SK-N-MC (cell line): ENCODE measurements around the gene SFTA2.

ENCODE experiments used
- DNase-seq: peaks from one replicate; pipeline ENCODE4 v3.0.0-alpha.2; 2011; ENCODE audit warnings: low read depth, low spot score
- H3K27ac ChIP-seq: fragments of 200-600 bp; sonication (generic); 2 replicates; pipeline ENCODE4 v1.5.1; 2016; ENCODE audit warnings: mixed run types
- H3K36me3 ChIP-seq: fragments of 200-600 bp; sonication (generic); 2 replicates; pipeline ENCODE4 v1.6.1; 2017; ENCODE audit warnings: antibody characterized with exemption, low read length, mixed read lengths; ENCODE audit not compliant: insufficient read depth
- H3K4me3 ChIP-seq: fragments of 200-600 bp; sonication (generic); 2 replicates; pipeline ENCODE4 v1.5.1; 2016
- H3K9ac ChIP-seq: fragments of 200-600 bp; sonication (generic); 2 replicates; pipeline ENCODE4 v1.8.0; 2017; ENCODE audit warnings: mixed run types, mixed read lengths; ENCODE audit not compliant: insufficient read length
- H3K9me3 ChIP-seq: fragments of 200-600 bp; sonication (generic); 2 replicates; pipeline ENCODE4 v1.6.1; 2017; ENCODE audit warnings: low read depth, mild to moderate bottlenecking, antibody characterized with exemption, low read length, moderate library complexity, mixed read lengths
- EZH2 ChIP-seq: fragments of 200-600 bp; sonication (generic); IDR thresholded peaks from one replicate; pipeline ENCODE4 v1.6.1; 2017; ENCODE audit warnings: antibody characterized with exemption
- FOXP2 ChIP-seq: optimal IDR thresholded peaks from 2 replicates; pipeline ENCODE3; 2011; ENCODE audit warnings: mild to moderate bottlenecking, moderate library complexity; ENCODE audit not compliant: insufficient read depth; ENCODE audit errors: extremely low read length, control extremely low read depth
- POLR2AphosphoS5 ChIP-seq: IDR thresholded peaks from 2 replicates; pipeline ENCODE4 v1.6.1; 2012; ENCODE audit warnings: mild to moderate bottlenecking, low read depth, low read length, borderline replicate concordance

The SFTA2 gene

GRCh38 chr6:30887901-30888815, 43.8 kb downstream of the SFTA2 start:
- H3K36me3 ChIP-seq = peaks cover 31% of the 10 kb centered on the region; the same call in 1 of the 2 replicates
- H3K4me3 ChIP-seq = peak overlapping the region; percentile 28
- no peaks in the 10 kb centered on the region for H3K9me3 ChIP-seq
- H3K9ac ChIP-seq = no peak overlapping the region
- no peak for DNase-seq
- TF ChIP-seq POLR2AphosphoS5 = no peak
- TF ChIP-seq EZH2 = no peak
- no peak for TF ChIP-seq FOXP2
- peak overlapping the region; percentile 82 for H3K27ac ChIP-seq

- H3K27ac ChIP-seq = no peak overlapping the region
- no peak overlapping the region for H3K9ac ChIP-seq
These were observed 45.1 kb downstream of the SFTA2 start for GRCh38 chr6:30886897-30887255.

GRCh38 chr6:30885999-30886896, 45.7 kb downstream of the SFTA2 start:
- Histone ChIP-seq H3K4me3 (peak overlapping the region; percentile 80), H3K27ac (peak overlapping the region; percentile 42; the same call in 1 of the 2 replicates), H3K9ac (peak overlapping the region; percentile 62), H3K36me3 (peaks cover 25% of the 10 kb centered on the region; the same call in 1 of the 2 replicates), H3K9me3 (no peaks in the 10 kb centered on the region)
- DNase-seq = no peak
- peak; percentile 73 for TF ChIP-seq POLR2AphosphoS5
- TF ChIP-seq EZH2 = no peak
- TF ChIP-seq FOXP2 = peak; percentile 21

More at GRCh38 chr6:30886897-30887255, 45.1 kb downstream of the SFTA2 start:
- no peaks in the 10 kb centered on the region for H3K9me3 ChIP-seq
- no peak for DNase-seq
- no peak for TF ChIP-seq EZH2
- H3K4me3 ChIP-seq = peak overlapping the region; percentile 80
- peaks cover 25% of the 10 kb centered on the region; the same call in 1 of the 2 replicates for H3K36me3 ChIP-seq

GRCh38 chr6:30885481-30885998, 46.4 kb downstream of the SFTA2 start:
- H3K9ac ChIP-seq = peak overlapping the region; percentile 62
- peak overlapping the region; percentile 42; the same call in 1 of the 2 replicates for H3K27ac ChIP-seq
- DNase-seq = no peak
- peak overlapping the region; percentile 80 for H3K4me3 ChIP-seq
- TF ChIP-seq FOXP2 (no peak), POLR2AphosphoS5 (no peak)
- H3K9me3 ChIP-seq = no peaks in the 10 kb centered on the region
- peaks cover 20% of the 10 kb centered on the region; the same call in 1 of the 2 replicates for H3K36me3 ChIP-seq

- Histone ChIP-seq H3K9ac (peak overlapping the region; percentile 62), H3K4me3 (peak overlapping the region; percentile 80), H3K27ac (peak overlapping the region; percentile 92), H3K9me3 (no peaks in the 10 kb centered on the region), H3K36me3 (peaks cover 12% of the 10 kb centered on the region; the same call in 1 of the 2 replicates)
- no peak for TF ChIP-seq FOXP2
- TF ChIP-seq EZH2 = no peak
- TF ChIP-seq POLR2AphosphoS5 = no peak; the same call in 1 of the 2 replicates
- DNase-seq = no peak
These were observed 47.2 kb downstream of the SFTA2 start for GRCh38 chr6:30884521-30885480.

GRCh38 chr6:30883685-30884520, 48.1 kb downstream of the SFTA2 start, which contains the start of gene DDR1:
Gene DDR1 (plus strand): TSS chr6:30884519. CDS start chr6:30888730, 4,211 bp downstream.
- Histone ChIP-seq H3K4me3 (peak within 1 kb of the TSS; percentile 80), H3K9ac (peak within 1 kb of the TSS; percentile 62), H3K9me3 (no peaks in the 10 kb centered on the region), H3K36me3 (peaks cover 3% of the 10 kb centered on the region; the same call in 1 of the 2 replicates), H3K27ac (peak within 1 kb of the TSS; percentile 92)
- TF ChIP-seq FOXP2 (no peak), EZH2 (no peak), POLR2AphosphoS5 (peak; percentile 58; the same call in 1 of the 2 replicates)
- DNase-seq = no peak
